ENCODE results near the gene SYNGR3.
"Not testable (repeated sequence)": the region's sequence is repeated elsewhere in the genome, so short reads cannot be mapped to it uniquely, and the experiment has no call there.

DNA sequence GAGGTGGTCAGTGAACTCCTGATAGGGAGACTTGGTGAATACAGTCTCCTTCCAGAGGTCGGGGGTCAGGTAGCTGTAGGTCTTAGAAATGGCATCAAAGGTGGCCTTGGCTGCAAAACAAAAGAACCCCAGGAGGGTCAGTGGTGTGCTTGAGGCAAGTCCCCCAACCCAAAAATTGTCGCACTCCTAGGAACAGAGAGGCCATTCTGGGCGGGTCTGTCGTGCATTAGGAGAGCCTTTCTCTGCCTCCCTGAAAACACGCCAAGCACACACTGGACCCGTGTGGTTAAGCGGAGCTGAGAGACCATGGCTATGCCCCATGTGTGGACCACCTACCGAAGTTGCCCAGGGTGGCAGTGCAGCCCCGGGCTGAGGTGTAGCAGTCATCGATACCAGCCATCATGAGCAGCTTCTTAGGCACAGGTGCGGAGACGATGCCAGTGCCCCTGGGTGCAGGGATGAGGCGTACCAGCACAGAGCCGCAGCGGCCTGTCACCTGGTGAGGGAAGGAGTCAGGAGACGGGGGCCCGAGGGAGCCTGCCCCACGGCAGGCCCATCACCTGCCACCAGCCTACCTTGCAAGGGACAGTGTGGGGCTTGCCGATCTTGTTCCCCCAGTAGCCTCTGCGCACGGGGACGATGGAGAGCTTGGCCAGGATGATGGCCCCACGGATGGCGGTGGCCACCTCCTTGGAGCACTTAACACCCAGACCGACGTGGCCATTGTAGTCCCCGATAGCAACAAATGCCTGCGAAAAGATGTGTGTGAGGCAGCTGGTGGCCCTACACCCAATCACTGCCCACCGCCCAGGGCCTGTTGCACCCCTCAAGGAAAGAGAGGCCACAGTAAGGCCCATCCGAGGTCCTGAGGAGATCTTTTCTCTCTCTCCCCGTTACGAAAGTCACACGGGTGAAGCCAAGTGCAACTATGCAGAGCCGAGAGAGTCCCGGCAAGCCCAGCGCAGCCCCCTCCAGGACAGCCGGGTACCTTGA, 27.3 kb upstream of the SYNGR3 start:
- TF ChIP-seq, protein P1, sequence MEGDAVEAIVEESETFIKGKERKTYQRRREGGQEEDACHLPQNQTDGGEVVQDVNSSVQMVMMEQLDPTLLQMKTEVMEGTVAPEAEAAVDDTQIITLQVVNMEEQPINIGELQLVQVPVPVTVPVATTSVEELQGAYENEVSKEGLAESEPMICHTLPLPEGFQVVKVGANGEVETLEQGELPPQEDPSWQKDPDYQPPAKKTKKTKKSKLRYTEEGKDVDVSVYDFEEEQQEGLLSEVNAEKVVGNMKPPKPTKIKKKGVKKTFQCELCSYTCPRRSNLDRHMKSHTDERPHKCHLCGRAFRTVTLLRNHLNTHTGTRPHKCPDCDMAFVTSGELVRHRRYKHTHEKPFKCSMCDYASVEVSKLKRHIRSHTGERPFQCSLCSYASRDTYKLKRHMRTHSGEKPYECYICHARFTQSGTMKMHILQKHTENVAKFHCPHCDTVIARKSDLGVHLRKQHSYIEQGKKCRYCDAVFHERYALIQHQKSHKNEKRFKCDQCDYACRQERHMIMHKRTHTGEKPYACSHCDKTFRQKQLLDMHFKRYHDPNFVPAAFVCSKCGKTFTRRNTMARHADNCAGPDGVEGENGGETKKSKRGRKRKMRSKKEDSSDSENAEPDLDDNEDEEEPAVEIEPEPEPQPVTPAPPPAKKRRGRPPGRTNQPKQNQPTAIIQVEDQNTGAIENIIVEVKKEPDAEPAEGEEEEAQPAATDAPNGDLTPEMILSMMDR (IDR thresholded peaks at IDR 0.05; ENCODE audit: low read depth, low read length, poor library complexity, severe bottlenecking) = not testable (repeated sequence)
- not testable (repeated sequence) for TF ChIP-seq EZH2phosphoT487 (IDR thresholded peaks at IDR 0.05; ENCODE audit: borderline replicate concordance, low read length)
